Fibroblast of skin of right biceps (primary cell): ENCODE results near the gene C3orf62.

Experiments
- DNase-seq: peaks from one replicate; pipeline ENCODE4 v3.0.0-alpha.2; 2013

C3orf62 gene

GRCh38 chr3:49276475-49277382 lies at the start of gene C3orf62:
TSS of gene C3orf62 (minus strand) at chr3:49277232. CDS start at chr3:49276872, 360 bp downstream.
- peak; percentile 85 for DNase-seq

GRCh38 chr3:49324768-49325167 lies 47.7 kb upstream of the C3orf62 start:
- DNase-seq: no peak

GRCh38 chr3:49316696-49317457 lies 39.8 kb upstream of the C3orf62 start:
- no peak for DNase-seq

DNA sequence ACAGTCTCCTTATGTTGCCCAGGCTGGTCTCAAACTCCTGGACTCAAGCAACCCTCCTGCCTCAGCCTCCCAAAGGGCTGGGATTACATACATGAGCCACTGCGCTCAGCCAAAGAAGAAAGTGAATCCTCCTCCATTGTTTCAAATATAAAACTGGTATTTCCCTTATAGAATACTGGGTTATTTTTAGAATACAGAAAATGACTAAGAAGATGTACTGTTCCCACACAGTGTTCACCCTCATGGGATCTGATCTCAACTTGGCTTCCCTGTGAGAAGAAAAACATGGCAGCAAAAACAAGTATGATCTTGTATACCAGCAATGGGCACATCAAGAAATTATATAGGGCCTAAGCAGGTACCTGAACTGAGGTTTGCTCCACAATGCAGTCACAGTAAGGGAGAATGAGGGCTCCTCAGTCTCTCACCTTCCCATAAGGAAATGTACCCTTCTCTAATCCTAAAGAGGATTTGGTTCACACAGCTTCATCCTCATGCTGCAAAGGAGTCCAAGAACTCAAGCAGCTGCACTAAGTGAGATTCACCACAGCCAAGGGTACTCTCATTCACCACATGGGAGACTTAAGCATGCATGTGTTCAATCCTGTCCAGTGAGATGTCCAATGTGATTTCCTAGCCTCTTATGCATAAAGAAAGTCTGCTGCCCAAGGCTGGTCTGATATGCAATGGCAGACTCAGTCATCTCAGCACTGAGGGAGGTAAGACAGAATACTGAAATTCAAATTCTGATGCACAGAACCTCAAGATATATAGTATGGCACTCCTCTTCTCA lies 37.1 kb upstream of the C3orf62 start:
- peak; percentile 50 for DNase-seq

DNA sequence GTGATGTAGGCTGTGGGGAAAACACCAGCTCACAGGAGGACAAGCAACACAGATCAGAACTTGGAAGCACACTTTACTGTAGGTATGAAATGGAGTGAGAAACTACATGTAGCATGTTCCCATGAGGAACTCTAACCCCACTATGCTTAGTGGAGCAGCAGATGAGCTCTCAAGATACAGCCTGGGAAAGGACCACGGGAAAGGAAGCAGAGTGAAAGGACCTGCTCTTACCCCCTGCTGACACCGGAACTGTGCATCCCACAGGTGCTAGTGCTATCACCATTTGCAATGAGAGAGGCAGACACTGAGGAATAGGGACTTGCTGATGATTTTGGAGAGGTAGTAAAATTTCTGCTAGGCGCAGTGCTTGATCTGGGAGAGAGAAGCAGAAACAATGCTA lies 34.3 kb upstream of the C3orf62 start:
- no peak for DNase-seq

GRCh38 chr3:49310677-49311076 lies 33.6 kb upstream of the C3orf62 start:
- no peak for DNase-seq

- DNase-seq: no peak
Measured at GRCh38 chr3:49305608-49306007, 28.6 kb upstream of the C3orf62 start.

GRCh38 chr3:49302613-49303012 lies 25.6 kb upstream of the C3orf62 start:
- no peak for DNase-seq

- DNase-seq: no peak
Measured at GRCh38 chr3:49300595-49300994, 23.6 kb upstream of the C3orf62 start.

DNA sequence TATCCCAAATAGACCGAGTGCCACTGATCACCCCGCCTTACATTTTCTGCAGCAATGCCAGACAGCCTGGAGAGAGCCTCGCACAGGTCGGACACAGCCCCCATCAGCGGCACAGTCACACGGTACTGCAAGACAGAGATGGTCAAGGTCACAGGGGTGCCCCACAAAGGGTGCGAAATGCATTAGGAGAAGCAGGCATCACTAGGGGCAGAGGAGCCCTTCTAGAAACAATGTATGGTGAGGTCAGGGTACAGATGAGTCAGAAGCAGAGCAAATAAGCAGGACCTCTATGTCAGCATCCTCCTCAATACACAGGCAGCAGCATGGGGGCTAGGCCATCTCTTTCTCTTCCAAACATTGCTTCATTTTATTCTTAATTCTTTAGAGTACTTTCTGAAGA lies 21.5 kb upstream of the C3orf62 start:
- DNase-seq: no peak

DNA sequence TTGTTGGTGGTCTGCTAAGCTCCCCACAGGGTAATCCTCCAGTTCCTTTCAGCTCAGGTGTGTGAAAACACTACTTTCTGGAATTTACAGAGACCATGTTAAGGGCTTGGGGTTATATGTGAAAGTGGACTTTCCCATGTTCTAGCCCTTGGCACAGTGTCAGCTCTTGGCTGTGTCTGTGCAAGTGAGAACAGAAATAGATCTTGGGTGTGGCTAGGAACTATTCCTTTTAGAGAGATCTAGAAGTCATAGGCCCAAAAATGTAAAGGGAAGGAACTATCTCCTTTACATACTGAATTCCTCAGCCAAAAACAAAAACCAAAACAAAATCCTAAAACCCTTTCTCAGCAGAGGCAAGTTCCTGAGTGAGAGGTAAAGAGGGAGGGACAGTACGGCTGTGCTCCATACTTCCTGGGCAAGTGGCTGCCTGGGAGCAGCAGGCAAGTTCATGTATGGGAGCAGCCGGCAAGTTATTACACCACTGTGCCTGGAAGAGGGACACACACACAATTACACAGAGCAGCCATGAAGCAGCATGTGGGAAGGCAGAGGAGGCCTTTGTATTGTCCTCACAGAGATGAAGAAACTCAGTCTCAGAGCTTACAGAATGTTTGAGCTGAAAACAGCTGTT lies 19.9 kb upstream of the C3orf62 start:
- no peak for DNase-seq

DNA sequence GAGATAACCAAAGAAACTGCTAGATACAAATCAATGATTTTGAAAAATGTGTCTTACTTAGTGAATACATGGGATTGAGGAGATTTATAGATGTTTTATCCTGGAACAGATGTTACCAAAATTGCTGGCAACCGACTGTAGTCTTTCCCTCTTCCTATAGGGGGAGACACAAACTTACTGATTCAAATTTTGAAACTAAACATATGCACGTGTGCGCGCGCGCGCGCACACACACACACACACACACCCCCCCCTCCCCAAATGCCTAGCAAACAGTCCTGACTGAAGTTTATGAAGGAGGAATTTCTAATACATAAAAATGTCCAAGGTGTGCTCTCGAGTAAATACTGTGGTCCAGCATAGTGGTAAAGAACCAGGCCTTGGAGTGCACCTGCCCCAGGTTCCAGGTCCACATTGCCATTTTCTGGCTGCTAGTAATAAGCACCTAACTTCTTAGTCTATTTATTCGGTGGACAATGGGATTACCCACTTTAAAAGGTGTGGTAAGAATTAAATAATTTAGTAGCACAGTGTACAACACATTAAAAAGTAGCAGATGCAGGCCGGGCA lies 18.5 kb upstream of the C3orf62 start:
- peak; percentile 45 for DNase-seq

DNA sequence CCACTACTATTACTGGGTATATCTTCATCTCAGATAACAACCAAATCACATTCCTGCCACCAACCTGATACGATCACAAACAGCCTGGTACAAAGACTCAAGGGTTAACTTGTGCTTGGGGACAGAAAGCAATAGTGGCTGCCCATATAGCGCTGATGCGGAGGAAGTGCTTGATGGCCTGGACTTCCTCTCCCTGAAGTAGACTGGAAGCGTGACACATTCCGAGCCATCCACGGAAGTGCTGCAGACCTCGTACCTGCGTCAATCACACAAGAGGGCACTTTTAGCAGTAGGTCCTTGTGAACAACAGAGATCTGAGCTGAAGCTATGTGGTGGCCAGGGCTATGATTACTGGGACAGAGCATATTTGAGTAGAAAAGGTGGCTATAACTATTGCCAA lies 17.3 kb upstream of the C3orf62 start:
- no peak for DNase-seq

DNA sequence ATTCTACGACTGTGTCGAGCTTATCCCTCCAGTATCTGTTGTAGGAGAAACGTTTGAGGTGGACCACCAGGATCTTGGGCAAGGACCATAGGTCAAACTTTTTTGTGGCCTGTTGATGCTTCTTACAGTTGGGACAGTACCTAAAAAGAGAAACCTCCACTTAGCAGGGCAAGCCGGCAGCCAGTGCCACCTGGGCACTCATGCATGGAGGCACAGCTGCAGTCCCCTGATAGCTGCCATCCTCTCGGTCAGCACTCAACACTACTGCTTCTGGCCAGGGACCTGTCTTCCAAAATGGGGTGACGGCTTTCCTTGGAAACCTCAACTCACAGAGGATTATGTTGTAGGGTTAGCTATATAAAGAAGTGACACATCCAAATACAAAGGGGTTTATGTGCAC lies 7.0 kb upstream of the C3orf62 start:
- DNase-seq: no peak

GRCh38 chr3:49279376-49279775 lies 2.3 kb upstream of the C3orf62 start:
- peak; percentile 32 for DNase-seq

DNA sequence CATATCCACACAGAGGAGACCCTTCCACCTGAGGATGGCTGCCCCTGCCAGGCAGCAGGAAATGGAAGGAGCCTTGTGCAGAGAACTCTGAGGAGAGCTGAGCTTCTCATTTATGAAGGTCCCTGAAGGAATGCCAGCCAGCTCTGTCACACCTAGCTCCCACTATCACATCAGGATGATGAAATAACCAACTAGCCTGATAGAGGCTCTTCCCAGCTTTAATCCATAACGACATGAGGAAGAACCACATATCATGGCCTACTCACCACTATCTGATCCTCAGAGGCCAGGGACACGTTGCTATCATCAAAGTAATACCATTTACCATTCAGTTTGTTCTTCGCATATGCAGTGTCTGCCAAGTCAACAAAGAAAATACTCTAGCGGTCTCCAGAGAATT lies 1.5 kb upstream of the C3orf62 start:
- no peak for DNase-seq

DNA sequence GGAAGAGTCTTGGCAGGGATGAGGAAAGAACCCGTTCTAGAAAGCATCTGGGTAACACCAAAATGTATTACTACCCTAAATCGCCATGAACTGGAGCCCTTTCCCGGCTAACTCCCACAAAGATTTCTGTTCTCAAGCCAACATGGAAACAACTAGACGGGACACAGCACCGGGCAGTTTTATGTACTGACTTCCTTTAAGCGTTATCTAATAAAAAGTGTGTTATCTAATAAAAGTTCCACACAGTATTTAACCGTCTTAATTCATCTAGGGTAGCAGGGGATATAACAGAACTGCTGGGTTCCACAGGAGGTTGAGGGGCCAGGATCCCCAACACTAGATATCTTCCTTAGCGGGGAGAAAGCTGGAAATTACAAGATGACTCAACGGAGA lies 347 bp upstream of the C3orf62 start:
- peak; percentile 11 for DNase-seq

- no peak for DNase-seq
Measured at GRCh38 chr3:49273825-49274532, 3.1 kb downstream of the C3orf62 start.

DNA sequence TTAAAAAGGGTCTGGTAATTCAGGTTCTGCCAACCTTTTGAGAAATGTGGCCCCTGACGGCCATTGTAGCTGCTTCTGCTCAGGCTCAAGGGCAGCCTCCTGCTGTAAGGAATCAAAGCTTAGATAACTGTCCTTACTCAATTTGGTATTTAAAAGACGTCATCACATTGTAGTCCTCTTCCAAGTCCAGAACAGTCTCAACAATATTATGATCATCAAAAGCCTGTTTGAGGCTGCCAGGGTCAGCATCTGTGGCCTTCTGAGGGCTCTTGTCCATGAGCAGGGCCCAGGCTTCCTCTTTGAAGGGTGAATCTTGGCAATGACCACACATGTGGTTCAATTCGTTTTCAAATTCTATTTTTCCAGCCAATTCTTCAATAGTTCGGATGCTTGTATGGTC lies 6.0 kb downstream of the C3orf62 start:
- no peak for DNase-seq

DNA sequence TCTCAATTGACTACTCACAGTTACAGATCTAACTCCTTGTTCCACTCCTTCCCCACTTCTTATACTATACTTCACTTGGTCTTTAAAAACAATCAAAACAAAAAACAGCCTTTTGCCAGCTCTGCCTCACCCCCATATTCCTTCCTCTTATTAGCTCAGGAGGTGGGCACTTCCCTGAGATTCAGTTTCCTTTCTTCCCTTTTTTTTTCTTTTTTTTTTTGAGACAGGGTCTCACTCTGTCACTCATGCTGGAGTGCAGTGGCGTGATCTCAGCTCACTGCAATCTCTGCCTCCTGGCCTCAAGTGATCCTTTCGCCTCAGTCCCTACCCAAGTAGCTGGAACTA lies 6.9 kb downstream of the C3orf62 start:
- DNase-seq: no peak

DNA sequence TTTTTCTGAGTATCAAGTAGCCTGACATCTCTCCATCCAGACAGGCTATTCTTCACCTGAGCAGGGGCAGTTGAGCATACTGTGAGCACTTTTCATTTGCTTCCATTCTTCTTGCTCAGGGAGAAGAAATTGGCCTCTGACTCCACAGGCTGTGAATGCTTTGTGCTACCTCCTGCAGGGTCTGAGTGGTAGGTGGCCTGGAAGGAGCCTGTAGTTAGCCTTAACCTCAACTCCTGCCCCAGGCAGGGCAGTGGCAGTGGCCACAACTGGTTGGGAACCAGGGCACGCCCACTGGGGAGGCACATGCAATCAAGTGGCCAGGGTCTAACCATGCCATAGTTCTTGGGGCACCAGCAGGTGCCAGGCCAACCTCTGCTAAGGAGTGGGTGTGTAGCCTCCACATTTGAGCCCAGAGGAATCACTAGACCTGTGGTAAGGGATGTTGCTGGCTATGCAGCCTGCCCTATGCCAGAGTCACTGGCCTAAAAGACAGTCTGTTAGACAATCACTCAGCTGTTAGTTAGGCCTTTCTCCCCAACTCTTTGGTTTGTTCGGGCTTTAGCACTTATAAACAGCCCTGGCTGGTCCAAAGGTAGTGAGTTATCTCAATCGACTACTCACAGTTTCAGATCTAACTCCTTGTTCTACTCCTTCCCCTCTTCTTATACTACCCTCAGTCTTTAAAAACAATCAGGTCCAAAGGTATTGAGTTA lies 7.4 kb downstream of the C3orf62 start:
- DNase-seq: no peak
